Cardiac atrium fibroblast (primary cell): ENCODE measurements around the gene LENEP. TPM values are rescaled to one million over a fixed set of nuclear protein-coding genes. Genes with fewer than 3 reads are reported as not detected.

Experiments used
- total RNA-seq: library from RNA; depleted of rRNA; stranded (reverse); fragments of >200 nt; gene quantifications from 2 replicates; pipeline ENCODE4 v1.2.3, GENCODE V29; 2015

Gene LENEP, protein sequence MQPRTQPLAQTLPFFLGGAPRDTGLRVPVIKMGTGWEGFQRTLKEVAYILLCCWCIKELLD
- total RNA-seq = not detected in 2 replicates

DNA sequence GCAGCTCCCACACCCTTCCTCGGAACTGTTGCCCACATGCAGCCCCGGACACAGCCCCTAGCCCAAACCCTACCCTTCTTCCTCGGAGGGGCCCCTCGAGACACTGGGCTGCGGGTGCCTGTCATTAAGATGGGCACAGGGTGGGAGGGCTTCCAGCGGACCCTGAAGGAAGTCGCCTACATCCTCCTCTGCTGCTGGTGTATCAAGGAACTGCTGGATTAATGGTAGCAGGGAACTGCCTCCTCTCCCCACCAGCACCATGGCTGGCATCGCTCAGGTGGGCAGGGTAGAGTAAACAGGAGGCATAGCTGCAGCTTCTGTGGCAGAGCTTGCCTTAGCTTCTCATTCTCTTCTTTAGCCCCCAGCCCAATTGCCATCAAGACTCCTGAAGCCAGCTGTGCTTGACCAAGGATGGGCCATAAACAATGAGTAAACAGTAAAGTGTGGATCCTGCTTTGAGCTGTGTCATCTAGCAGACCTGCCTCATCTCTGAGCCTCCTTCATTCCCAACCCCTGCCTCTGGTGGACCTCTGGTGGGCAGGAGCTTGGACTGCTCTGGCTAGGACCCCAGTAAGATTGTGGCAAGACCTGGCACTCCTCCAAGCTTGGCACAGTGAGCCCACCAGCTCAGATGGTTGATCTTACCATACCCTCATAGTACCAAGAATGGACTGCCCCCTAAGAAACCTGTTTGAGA is at the start of gene LENEP:
TSS of gene LENEP (plus strand) at position 15 of the 697 bp plus-strand sequence. CDS start at position 37, 22 bp downstream.

DNA sequence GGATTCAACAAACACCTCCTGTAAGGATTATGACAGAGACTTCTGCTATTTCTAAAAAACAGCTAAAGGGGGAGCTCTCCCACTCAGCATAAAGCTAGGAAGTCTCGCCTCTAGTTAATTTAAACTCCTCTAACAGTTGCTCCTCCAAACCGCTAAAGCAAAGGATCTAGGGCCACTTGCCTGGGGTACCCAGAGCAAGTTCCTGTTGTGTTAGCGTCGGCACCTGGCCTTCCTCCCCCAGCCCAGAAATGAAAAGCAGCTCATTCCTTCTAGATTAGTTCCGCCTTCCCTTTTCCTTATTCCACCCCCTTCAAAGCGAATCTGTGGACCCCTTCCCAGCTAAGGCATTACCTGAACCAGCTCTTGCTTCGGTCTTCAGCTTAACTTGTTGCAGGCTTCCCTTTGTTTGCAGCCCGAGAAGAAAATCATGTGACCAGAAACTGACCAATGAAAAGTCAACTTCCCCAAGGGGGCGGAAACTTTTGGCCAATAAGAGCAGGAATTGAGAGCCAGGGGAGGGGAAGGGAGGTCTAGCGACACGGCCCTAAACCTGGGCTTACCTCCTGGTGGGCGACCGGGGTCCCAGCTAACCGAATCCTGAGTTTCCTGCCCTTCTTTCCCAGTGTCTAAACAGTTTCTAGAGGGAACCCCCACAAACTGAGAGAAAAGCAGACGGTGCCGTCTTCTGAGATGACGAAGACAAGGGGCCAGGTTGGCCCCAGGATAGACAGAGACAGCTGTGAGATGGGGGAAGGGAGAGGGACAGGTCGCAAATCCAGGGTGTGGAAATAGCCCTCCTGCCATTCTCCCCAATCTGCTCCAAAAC is 37.5 kb upstream of the LENEP start, which contains the start of gene PBXIP1:
TSS of gene PBXIP1 (minus strand) at position 382 of the 826 bp plus-strand sequence. CDS start 2,378 bp downstream, outside the sequence.

DNA sequence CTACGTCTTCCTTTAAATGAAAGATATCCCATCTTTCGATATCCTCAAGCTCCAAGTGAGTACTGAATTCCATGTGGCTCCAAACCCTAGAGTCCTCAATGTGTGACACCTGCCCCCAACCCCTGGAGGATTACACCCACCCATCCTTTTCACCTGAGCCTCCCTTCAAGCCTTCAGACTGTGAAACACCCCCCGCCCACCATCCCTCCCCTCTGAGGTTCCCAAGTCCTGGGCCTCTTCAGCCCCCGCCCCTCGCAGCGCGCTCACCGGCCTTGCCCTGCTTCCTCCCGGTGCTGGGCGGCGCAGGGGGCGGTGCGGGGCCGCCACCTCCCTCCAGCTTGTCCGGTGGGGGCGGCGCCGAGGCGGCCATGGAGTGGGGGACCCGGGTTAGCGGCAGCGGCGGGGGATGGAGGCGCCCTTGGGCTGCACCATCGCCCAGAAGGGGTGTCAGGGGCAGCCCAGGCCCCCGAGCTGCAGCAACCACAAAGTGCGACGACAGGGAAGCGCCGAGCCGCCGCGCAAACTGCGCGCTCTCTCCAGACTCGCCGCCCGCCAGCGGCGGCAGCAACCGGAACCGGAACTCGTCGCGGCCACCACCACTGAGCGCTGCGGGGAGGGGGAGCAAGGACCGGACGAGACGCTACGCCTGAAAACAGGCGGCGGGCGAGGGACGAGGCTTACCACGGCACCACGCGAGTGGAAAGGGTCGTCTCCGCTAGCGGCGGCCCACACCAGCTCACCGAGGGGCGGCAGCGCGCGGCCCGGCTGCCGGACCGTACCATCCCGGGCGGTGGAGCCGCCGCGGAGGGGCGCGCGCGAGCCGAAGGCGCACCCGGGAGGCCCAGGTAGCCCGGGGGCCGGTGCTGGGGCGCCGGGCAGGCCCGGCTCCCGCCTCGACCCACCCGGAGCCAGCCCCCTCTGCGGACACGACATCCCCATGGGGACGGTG is 31.9 kb upstream of the LENEP start, which contains the start of gene PYGO2:
TSS of gene PYGO2 (minus strand) at position 576 of the 949 bp plus-strand sequence. CDS start at position 370, 206 bp downstream.

DNA sequence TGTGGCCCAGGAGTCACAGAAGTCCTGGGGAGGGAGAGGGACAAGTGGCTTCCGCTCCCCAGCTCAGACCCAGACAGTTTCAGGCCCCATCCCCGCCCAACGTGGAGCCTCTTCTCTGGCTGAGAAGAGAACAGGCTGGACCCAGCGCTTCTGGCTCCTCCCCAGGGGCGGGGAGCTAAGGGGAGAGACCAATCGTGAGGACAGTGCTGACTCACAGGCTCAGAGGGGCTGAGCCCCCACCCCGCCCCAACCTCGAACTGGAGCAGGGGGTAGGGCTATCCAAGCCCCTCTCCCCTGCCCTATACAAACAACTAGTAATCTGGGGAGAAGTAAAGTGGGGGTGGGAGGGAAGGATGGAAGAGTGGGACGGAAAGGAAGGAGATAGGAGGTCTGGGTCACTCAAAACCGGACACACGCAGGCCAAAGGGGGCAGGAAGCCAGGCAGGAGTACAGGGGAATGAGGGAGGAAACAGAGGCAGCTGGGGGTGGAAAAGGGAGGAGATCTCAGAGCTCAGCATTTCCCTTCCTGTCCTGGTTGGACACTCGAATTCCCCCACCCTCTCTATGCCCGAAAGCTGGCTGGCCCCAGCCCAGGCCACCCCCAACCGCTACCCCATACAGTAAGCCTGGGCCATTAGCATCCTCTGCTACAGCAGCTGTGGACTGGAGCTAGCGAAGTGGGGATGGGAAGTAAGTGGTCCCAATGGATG is 22.6 kb upstream of the LENEP start, which contains the start of gene SHC1:
TSS of gene SHC1 (minus strand) at position 117 of the 710 bp plus-strand sequence. CDS start 221 bp downstream, outside the sequence.

DNA sequence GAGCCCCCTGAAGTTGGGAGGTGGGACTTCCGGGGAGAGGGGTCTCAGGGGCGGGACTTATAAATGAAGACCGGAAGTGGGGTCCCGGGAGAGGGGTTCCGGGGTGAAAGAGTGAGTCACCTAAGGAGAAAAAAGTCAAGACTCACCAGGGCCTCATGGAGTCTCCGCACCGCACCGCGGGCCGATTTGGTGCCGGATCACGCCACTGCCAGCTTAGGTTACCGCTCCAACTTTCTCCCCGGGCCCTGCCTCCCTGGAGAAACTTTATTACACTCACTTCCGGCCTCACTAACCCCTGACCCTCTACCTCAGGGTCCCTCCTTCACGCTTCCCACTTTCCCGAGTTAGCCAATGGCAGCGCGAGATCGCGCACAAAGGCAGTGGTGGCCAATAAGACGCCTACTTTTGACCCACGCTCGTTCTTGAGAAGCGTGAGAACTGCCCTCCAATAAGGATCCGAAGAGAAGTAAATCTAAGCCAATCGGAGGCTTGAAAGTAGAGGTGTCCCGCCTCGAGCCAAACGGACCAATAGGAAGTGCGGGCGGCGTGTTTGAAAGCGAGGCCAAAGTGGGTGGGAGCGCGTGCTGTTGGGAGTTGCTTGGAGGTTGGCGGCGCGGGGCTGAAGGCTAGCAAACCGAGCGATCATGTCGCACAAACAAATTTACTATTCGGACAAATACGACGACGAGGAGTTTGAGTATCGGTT is 19.1 kb upstream of the LENEP start, which contains the start of gene CKS1B:
TSS of gene CKS1B (plus strand) at position 580 of the 706 bp plus-strand sequence. CDS start at position 645, 65 bp downstream.

DNA sequence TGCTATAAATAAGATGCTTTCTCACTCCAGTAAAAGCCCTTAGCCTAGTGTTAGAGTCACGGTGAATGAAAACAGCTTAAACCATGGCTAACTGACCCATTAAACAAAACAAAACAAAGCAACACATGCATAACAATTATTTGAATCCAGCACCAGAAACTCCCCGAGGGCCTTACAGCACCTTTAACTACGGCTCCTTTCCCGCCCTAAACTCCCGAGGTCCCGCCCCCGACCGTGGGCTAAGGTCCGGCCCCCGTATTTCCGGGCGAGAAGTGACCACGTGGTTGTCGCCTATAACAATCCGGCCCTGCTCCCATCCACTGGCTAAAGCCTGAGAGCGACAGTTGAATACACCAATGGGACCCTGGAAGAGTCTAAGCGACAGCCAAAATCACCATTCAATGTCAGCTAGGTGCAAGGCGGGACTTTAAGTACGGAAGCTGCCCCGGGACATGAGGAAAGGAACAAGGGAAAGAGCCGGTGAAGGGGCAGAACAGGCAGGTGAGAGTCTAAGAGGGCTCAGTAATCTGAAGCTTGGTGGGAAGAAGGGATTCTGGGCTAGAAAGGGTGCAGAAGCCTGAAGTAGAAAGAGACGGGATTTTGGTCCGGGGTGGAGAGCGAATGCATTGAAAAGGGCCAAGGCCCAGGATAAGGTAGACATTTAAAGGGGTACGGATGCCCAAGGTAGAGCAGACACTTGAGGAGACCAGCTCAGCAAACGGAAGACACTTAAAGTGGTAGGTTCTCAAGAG is 10.3 kb upstream of the LENEP start, which contains the start of gene FLAD1:
TSS of gene FLAD1 (plus strand) at position 448 of the 752 bp plus-strand sequence. CDS start 351 bp downstream, outside the sequence.

DNA sequence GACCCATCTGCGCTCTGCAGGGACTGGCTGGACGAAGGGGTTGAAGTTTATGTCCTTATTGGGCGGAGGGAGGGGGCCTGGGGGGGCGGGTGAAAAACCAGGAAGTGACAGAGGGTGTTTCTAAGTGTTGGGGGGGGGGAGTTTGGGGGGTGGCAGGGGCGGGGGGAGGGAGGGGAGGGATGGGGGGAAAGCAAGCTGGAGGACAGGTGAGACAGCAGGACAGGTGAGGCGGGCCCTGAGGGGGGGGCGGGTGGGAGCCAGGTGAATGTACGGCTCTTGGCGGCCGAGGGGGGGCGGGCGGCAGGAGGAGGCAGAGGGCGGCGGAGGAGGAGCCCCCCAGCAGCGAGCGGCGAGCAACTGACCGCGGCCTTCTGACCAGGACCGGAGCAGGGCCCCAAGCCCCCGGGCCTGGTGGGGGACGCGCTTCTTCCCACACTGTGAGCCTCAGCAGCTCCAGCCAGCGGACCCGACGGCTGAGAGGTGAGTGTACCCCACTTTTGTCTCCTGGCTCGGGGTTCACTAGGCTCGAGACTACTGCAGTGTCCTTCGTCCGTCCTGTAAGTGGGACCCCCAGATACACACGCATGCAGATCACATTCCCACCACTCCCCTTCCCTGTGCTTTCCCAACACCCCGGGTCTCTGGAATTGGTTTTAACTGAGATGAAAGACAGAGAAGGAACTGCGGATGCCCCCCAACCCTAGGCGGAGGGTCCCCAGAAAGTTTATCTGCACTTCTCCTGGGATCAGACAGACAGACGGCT is 9.3 kb downstream of the LENEP start, which contains the start of gene ZBTB7B:
TSS of gene ZBTB7B (plus strand) at position 339 of the 763 bp plus-strand sequence. CDS start 11,859 bp downstream, outside the sequence.

DNA sequence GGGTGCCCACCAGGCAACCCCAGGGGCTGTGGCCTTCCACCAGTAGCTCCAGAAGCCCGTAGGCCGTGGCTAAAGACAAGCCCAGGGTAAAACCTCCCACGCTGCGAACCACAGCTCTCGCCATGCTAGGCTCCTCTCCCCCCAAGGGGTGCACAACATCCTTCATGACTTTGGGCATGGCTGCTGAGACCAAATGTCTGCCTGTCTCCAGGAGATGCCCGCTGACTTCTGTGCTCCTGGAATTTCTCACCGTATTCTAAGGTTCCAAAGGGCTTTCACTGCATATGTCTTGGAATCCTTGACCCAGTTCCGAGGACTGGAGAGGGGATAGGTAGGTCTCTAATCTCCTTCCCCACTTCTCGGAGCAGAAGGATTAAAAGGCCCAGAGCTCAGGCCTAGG is 40.1 kb downstream of the LENEP start, which contains the start of the genes DCST1 and DCST2:
TSS of gene DCST1 (plus strand) at position 301 of the 400 bp plus-strand sequence. CDS start 213 bp downstream, outside the sequence.
TSS of gene DCST2 (minus strand) at position 258 of the 400 bp plus-strand sequence. CDS start at position 178, 80 bp downstream.

Other genes starting within 250 kb of the LENEP start
- under 0.01 and 0.16 TPM in 2 replicates for gene KCNN3, start 123.3 kb upstream of the LENEP start, total RNA-seq
- gene PMVK, start 56.9 kb upstream of the LENEP start, total RNA-seq = 6.3 and 11.2 TPM in 2 replicates
- gene PBXIP1, start 37.5 kb upstream of the LENEP start, total RNA-seq = 56.7 and 64.0 TPM in 2 replicates
- 7.8 and 10.7 TPM in 2 replicates for gene PYGO2, start 31.8 kb upstream of the LENEP start, total RNA-seq
- gene SHC1, start 22.8 kb upstream of the LENEP start, total RNA-seq = 311 and 372 TPM in 2 replicates
- 22.6 and 37.6 TPM in 2 replicates for gene CKS1B, start 18.9 kb upstream of the LENEP start, total RNA-seq
- 19.6 and 24.9 TPM in 2 replicates for gene FLAD1, start 10.2 kb upstream of the LENEP start, total RNA-seq
- gene ZBTB7B, start 9.2 kb downstream of the LENEP start, total RNA-seq = 13.9 and 16.8 TPM in 2 replicates
- gene DCST2, start 40.2 kb downstream of the LENEP start, total RNA-seq = 0.18 TPM in 1 of 2 replicates, not detected in the other
- not detected in 2 replicates for gene DCST1, start 40.2 kb downstream of the LENEP start, total RNA-seq
- gene ADAM15, start 57.7 kb downstream of the LENEP start, total RNA-seq = 125 and 162 TPM in 2 replicates
- gene EFNA4, start 70.2 kb downstream of the LENEP start, total RNA-seq = 5.8 and 8.5 TPM in 2 replicates
- 0.90 and 2.8 TPM in 2 replicates for gene EFNA3, start 85.3 kb downstream of the LENEP start, total RNA-seq
- 5.8 and 12.2 TPM in 2 replicates for gene EFNA1, start 134.3 kb downstream of the LENEP start, total RNA-seq
- gene SLC50A1, start 142.3 kb downstream of the LENEP start, total RNA-seq = 36.6 and 43.5 TPM in 2 replicates
- 26.9 and 50.1 TPM in 2 replicates for gene DPM3, start 146.9 kb downstream of the LENEP start, total RNA-seq
- gene KRTCAP2, start 179.7 kb downstream of the LENEP start, total RNA-seq = 139 and 169 TPM in 2 replicates
- 0.97 and 1.1 TPM in 2 replicates for gene TRIM46, start 180.3 kb downstream of the LENEP start, total RNA-seq
- gene THBS3, start 214.3 kb downstream of the LENEP start, total RNA-seq = 11.9 and 14.7 TPM in 2 replicates
- 46.0 and 73.2 TPM in 2 replicates for gene MTX1, start 215.1 kb downstream of the LENEP start, total RNA-seq